Left renal pelvis (tissue), 4 donors: ENCODE results near the gene BLVRB. TPM values are rescaled to one million over a fixed set of nuclear protein-coding genes. Genes with fewer than 3 reads are reported as not detected.
A peak's percentile ranks its signal among the peaks of the same experiment; 100 is the strongest.
"Not testable (repeated sequence)": the region's sequence is repeated elsewhere in the genome, so short reads cannot be mapped to it uniquely, and the experiment has no call there.

Source experiments
- DNase-seq, 4 donors: peaks; one replicate each; pipeline ENCODE4 v3.0.0-alpha.2; 2013; ENCODE audit warnings: low read depth in 4 of 4, low spot score in 3 of 4
- polyA plus RNA-seq, 4 donors: library from polyadenylated mRNA; unstranded; fragments of 120-200 nt; gene quantifications; one replicate each; pipeline ENCODE4 v1.2.1, GENCODE V29; 2013; ENCODE audit not compliant: insufficient read length in 4 of 4

Gene BLVRB
- polyA plus RNA-seq = 10 to 100 TPM; 38.3 to 81.1 (median 46.6) TPM

DNA sequence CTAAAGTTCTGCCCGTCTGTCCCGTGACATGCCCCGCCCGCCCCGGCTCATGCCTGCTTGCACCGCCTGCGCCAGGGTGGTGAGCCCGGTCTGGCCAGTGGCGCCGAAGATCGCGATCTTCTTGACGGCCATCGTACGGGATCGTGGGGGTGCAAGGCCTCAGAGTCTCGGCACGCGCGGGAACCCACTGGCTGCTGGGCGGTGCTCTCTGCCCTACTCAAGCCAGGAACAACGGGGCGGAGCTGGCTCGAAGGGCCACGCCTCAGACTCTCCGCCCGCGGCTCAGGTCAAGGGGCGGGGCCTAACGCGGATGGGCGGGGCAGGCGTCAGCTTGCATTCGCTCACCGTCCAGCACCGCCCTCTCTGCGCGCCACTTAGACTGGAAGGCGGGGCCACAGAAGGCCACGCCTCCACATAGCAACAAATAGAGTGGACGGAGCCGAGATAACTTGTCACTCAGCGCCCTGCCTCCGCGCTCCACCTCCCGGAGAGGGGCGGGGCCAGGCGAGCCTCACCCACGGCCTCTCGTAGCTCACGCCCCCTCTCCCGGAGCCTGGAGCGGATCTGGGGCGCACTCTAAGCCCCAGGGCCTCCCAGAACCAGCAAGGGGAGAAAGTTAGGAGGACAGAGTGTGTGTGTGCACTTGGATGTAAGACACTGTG is at the start of gene BLVRB:
BLVRB (minus strand) TSS at position 189 of the 662 bp plus-strand sequence; CDS start at position 132, 57 bp downstream.
- peak; percentile 97 to 99 (median 98) for DNase-seq

GRCh38 chr19:40513741-40514315 is 48.3 kb upstream of the BLVRB start:
- no peak for DNase-seq

- DNase-seq = no peak
These were observed 47.8 kb upstream of the BLVRB start for GRCh38 chr19:40513345-40513678.

GRCh38 chr19:40512473-40513344 is 47.2 kb upstream of the BLVRB start:
- no peak for DNase-seq

GRCh38 chr19:40512110-40512472 is 46.5 kb upstream of the BLVRB start:
- DNase-seq = no peak

DNA sequence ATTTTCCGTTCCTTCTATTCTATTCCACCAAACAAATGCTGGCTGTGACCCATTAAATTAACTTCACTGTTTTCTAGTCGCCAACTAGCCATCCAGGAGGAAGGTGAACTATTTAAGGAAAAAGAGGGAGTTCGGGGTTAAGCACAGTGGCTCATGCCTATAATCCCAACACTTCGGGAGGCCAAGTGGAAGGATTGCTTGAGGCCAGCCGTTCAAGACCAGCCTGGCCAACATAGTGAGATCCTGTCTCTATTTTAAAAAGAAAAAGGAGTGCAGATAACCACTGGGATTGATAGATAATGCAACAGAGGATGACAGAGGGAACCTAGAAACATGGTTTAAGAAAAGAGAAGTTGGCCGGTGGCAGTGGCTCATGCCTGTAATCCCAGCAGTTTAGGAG is 45.9 kb upstream of the BLVRB start:
- no peak for DNase-seq

DNA sequence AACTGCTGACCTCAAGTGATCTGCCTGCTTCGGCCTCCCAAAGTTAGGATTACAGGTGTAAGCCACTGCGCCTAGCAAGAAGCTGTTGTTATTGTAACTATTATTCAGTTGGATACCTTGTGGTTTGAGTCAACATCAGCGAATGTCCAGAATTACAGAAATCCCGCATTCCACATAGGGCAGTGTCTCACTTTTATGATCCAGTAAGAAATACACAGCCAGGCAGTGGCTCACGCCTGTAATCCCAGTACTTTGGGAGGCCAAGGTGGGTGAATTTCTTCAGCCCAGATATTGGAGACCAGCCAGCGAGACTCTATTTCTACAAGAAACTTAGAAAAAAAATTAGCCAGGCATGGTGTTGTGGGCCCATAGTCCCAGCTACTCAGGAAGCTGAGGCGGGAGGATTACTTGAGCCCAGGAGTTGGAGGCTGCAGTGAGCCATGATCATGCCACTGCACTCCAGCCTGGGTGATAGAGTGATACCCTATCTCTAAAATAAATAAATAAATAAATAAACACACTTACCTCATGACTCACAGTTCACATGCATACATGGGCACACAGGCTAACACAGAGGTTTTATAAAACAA is 45.1 kb upstream of the BLVRB start:
- no peak for DNase-seq

GRCh38 chr19:40508739-40509260 is 43.3 kb upstream of the BLVRB start:
- no peak for DNase-seq

DNA sequence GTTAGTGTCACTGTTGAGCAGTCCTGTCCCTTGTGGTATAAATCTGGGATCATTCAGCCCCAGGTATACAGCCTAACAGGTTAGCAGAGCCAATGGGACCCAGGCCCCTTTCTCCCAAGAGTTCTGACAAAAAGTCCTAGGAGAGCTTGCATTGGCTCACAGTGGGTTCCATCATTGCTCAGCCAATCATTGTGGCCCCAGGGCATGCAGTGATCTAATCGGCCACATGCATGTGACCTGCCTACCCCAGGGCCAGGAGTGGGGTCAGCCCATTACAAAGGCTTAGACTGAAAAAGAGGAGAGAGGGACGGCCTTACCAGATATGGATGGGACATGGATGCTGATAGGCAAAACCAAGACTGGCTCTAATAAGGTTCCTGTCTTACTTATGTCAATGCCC is 42.3 kb upstream of the BLVRB start:
- DNase-seq = no peak

GRCh38 chr19:40506099-40506498 is 40.6 kb upstream of the BLVRB start:
- DNase-seq = no peak

DNA sequence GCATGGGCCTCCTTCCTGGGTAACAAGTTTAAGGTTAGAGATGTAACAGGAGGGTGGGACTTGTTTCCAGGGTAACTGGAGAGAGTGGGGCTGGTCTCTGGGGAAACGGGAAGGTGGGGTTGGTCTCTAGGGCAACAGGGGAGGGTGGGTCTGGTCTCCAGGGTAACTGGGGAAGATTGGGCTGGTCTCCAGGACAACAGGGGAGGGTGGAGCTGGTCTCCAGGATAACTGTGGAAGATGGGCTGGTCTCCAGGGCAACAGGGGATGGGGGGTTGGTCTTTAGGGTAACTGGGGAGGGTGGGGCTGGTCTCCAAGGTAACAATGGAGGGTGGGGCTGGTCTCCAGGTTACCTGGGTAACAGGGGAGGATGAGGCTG is 37.8 kb upstream of the BLVRB start:
- DNase-seq = no peak

- DNase-seq = no peak
These were observed 37.2 kb upstream of the BLVRB start for GRCh38 chr19:40502647-40503319.

- no peak for DNase-seq
These were observed 36.5 kb upstream of the BLVRB start for GRCh38 chr19:40502081-40502480.

DNA sequence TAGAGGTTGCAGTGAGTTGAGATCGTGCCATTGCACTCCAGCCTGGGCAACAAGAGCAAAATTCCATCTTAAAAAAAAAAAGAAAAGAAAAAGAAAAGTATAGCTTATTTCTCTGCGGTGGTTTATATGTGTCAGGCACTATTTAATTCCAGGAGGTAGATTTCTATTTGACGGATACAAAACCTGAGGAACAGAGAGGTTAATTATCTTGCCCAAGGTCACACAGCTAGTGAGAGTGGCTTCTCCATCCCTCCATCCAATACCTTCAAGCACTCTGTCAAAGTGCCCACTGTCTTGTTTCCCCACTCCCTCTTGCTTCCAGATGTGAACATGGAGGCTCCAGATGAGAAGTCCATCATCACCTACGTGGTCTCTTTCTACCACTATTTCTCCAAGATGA is 36.1 kb upstream of the BLVRB start:
- no peak for DNase-seq

- DNase-seq = not testable (repeated sequence)
These were observed 35.4 kb upstream of the BLVRB start for GRCh38 chr19:40500678-40501530.

DNA sequence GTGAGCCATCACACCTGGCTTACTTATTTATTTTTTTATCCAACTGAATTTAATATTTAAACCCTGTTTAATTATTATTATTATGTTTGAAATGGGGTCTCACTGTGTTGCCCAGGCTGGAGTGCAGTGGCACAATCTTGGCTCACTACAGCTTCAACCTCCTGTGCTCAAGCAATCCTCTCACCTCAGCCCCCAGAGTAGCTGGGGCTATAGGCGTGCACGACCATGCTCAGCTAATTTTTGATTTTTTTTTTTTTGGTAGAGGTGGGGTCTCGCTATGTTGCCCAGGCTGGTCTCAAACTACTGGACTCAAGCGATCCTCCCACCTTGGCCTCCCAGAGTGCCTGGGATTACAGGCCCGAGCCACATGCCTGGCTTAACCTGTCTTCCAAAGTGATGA is 33.8 kb upstream of the BLVRB start:
- DNase-seq = no peak

- DNase-seq = no peak
These were observed 31.7 kb upstream of the BLVRB start for GRCh38 chr19:40497214-40497613.

- DNase-seq = no peak
These were observed 28.8 kb upstream of the BLVRB start for GRCh38 chr19:40494191-40494838.

DNA sequence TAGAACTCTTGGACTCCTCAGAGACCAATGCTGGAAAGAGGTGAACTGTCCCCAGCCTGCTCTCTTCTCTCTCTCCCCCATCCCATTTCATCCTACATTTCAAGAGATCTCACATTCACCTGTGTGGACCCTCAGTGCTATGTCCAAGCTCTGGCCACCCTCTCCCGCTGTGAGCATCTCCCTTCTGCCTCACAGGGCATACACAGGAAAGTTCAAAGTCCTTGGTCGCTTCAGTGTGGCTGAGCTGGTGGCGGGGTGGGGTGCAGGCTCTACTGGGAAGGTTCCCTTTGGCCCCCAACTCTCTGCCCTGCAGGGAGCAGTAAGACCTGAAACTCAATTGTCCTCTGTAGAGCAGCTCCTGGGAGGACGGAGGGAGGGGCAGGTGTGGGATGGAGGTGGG is 28.2 kb upstream of the BLVRB start:
- DNase-seq = no peak
